Measurements from ENCODE around the gene NDFIP1. TPM values are rescaled to one million over a fixed set of nuclear protein-coding genes. Genes with fewer than 3 reads are reported as not detected.

Gene NDFIP1
- total RNA-seq, 1 experiment from 2014 or later = 26.6 TPM

GRCh38 chr5:142069606-142070399 lies 38.8 kb upstream of the NDFIP1 start:
- no peak overlapping the region for H2BK12ac ChIP-seq (ENCODE audit: insufficient read length, low read depth, low read length)
- no peak overlapping the region for H2BK120ac ChIP-seq (ENCODE audit: low read depth, low read length, poor library complexity, severe bottlenecking)
- no peak overlapping the region for H3K27ac ChIP-seq (ENCODE audit: insufficient read length, low read depth, low read length)
- no peak overlapping the region for H3K4me2 ChIP-seq (ENCODE audit: insufficient read depth, insufficient read length, low read length)
- Mint-ChIP-seq H3K4me1 (peaks cover 2 to 4% of the 10 kb centered on the region in 2 experiments; a peak in 3 of 4 replicates), H3K27me3 (ENCODE audit: low read depth) (peaks cover 8% of the 10 kb centered on the region), H3K27ac (no peak overlapping the region), H3K4me3 (no peak overlapping the region), H3K36me3 (ENCODE audit: insufficient read depth in 1 of 3, low read depth in 3 of 3) (peaks cover 1 to 4% (median 2%) of the 10 kb centered on the region in 3 experiments; a peak in 4 of 7 replicates), H3K9me3 (peaks cover 2% of the 10 kb centered on the region in 2 experiments)
- H2BK15ac ChIP-seq (ENCODE audit: low read depth, low read length) = no peak overlapping the region
- no peaks in the 10 kb centered on the region for H3K79me1 ChIP-seq (ENCODE audit: insufficient read depth, low read depth, low read length, poor library complexity, severe bottlenecking)
- H3K9me3 ChIP-seq (ENCODE audit: control insufficient read depth, low read depth, low read length) = no peaks in the 10 kb centered on the region
- no peak for TF ChIP-seq CTCF (conservative IDR thresholded peaks at IDR 0.05)
- no peak overlapping the region for H2AK5ac ChIP-seq (ENCODE audit: insufficient read length, low read length)
- H3K14ac ChIP-seq (ENCODE audit: insufficient read depth, low read length) = no peak overlapping the region
- H3K23me2 ChIP-seq (ENCODE audit: insufficient read length, low read depth, low read length, poor library complexity, severe bottlenecking) = no peaks in the 10 kb centered on the region
- H3K23ac ChIP-seq (ENCODE audit: insufficient read length, low read depth, low read length) = no peak overlapping the region
- no peaks in the 10 kb centered on the region for H4K20me1 ChIP-seq (ENCODE audit: control insufficient read depth, insufficient read depth, insufficient read length)
- no peak overlapping the region for H2AFZ ChIP-seq (ENCODE audit: low read length)
- H4K91ac ChIP-seq (ENCODE audit: insufficient read length, low read depth, low read length) = no peak overlapping the region
- H3K4me1 ChIP-seq (ENCODE audit: insufficient read depth, low read length) = no peaks in the 10 kb centered on the region
- H3K4ac ChIP-seq (ENCODE audit: low read depth, low read length) = no peak overlapping the region
- no peak overlapping the region for H2BK20ac ChIP-seq (ENCODE audit: low read depth, low read length, poor library complexity, severe bottlenecking)
- H4K8ac ChIP-seq (replicated peaks; ENCODE audit: insufficient read length, low read depth, low read length) = no peak overlapping the region
- H3K18ac ChIP-seq (ENCODE audit: insufficient read length, low read depth, low read length) = no peak overlapping the region
- DNase-seq = no peak
- WGBS (ENCODE audit: extremely low coverage, insufficient read length, low lambda C conversion rate) = no CpG with 5 or more reads among the region's 6 CpGs
- H2BK5ac ChIP-seq (ENCODE audit: insufficient read length, low read length) = no peak overlapping the region
- no peaks in the 10 kb centered on the region for H3K79me2 ChIP-seq (ENCODE audit: insufficient read depth, low read length)
- no peak overlapping the region for H3K9ac ChIP-seq (ENCODE audit: extremely low read depth, insufficient read length, low read length)
- H4K5ac ChIP-seq (ENCODE audit: insufficient read length, low read depth, low read length) = no peak overlapping the region
- no peaks in the 10 kb centered on the region for H3K27me3 ChIP-seq (ENCODE audit: insufficient read depth, low read length)
- H3K56ac ChIP-seq (ENCODE audit: insufficient read length, low read depth, low read length) = no peak overlapping the region
- no peak overlapping the region for H3T11ph ChIP-seq (ENCODE audit: low read length)

Measured in H9 (cell line).